Gastrocnemius medialis (tissue), 4 donors: Measurements from ENCODE around the gene RARG.

Source experiments
- POLR2A ChIP-seq, 2 donors: fragments of 450-650 bp; IDR thresholded peaks; one replicate each; pipeline ENCODE4 v1.6.1; 2017; ENCODE audit warnings: antibody characterized with exemption in 2 of 2, mild to moderate bottlenecking in 2 of 2, moderate library complexity in 2 of 2
- TF ChIP-seq, protein P1 (sequence below), 5 experiments: fragments of 450-650 bp in 3 of 5; fragments of 200-600 bp in 2 of 5; sonication (generic) in 2 of 5; IDR thresholded peaks in 4 of 5; conservative IDR thresholded peaks in 1 of 5; 1 replicate in 4 of 5; 2 replicates in 1 of 5; pipeline ENCODE4 v1.5.1; 2016 to 2019; ENCODE audit warnings: antibody characterized with exemption in 5 of 5, mild to moderate bottlenecking in 3 of 5, moderate library complexity in 3 of 5

- no peak for TF ChIP-seq POLR2A (IDR thresholded peaks at IDR 0.05)
- TF ChIP-seq, protein P1, sequence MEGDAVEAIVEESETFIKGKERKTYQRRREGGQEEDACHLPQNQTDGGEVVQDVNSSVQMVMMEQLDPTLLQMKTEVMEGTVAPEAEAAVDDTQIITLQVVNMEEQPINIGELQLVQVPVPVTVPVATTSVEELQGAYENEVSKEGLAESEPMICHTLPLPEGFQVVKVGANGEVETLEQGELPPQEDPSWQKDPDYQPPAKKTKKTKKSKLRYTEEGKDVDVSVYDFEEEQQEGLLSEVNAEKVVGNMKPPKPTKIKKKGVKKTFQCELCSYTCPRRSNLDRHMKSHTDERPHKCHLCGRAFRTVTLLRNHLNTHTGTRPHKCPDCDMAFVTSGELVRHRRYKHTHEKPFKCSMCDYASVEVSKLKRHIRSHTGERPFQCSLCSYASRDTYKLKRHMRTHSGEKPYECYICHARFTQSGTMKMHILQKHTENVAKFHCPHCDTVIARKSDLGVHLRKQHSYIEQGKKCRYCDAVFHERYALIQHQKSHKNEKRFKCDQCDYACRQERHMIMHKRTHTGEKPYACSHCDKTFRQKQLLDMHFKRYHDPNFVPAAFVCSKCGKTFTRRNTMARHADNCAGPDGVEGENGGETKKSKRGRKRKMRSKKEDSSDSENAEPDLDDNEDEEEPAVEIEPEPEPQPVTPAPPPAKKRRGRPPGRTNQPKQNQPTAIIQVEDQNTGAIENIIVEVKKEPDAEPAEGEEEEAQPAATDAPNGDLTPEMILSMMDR (IDR thresholded peaks at IDR 0.05 in 4 of 5, conservative IDR thresholded peaks at IDR 0.05 in 1 of 5) = no peak
Measured at GRCh38 chr12:53197011-53197640, 34.9 kb downstream of the RARG start.
